ENCODE results near the gene SLC36A2. TPM values are rescaled to one million over a fixed set of nuclear protein-coding genes. Genes with fewer than 3 reads are reported as not detected.

SLC36A2 gene
- polyA plus RNA-seq, 1 experiment, result not detected

- Histone ChIP-seq H3K4me3 (ENCODE audit: low read depth, low read length) (no peak overlapping the region), H3K27me3 (ENCODE audit: control insufficient read depth, insufficient read depth, low read length) (no peaks in the 10 kb centered on the region), H3K36me3 (ENCODE audit: control insufficient read depth, insufficient read depth, low read length) (no peaks in the 10 kb centered on the region)
- DNase-seq (ENCODE audit: low read depth), result no peak
- no peak for TF ChIP-seq CTCF (IDR thresholded peaks at IDR 0.05; ENCODE audit: insufficient read depth, low read depth, low read length)
- POLR2A ChIA-PET, result no interaction called here
- CTCF ChIA-PET, result no interaction called here
Observed at GRCh38 chr5:151359391-151359790, 12.0 kb upstream of the SLC36A2 start.

GRCh38 chr5:151357792-151358191, 10.4 kb upstream of the SLC36A2 start:
- POLR2A ChIA-PET, result no interaction called here
- CTCF ChIA-PET, result no interaction called here
- Histone ChIP-seq H3K27me3 (ENCODE audit: control insufficient read depth, insufficient read depth, low read length) (no peaks in the 10 kb centered on the region; the same call in 1 of the 2 replicates), H3K36me3 (ENCODE audit: control insufficient read depth, insufficient read depth, low read length) (no peaks in the 10 kb centered on the region), H3K4me3 (ENCODE audit: low read depth, low read length) (no peak overlapping the region)
- no peak for DNase-seq (ENCODE audit: low read depth)
- TF ChIP-seq CTCF (IDR thresholded peaks at IDR 0.05; ENCODE audit: insufficient read depth, low read depth, low read length), result no peak

GRCh38 chr5:151357097-151357496, 9.7 kb upstream of the SLC36A2 start:
- Histone ChIP-seq H3K36me3 (ENCODE audit: control insufficient read depth, insufficient read depth, low read length) (no peaks in the 10 kb centered on the region), H3K4me3 (ENCODE audit: low read depth, low read length) (no peak overlapping the region), H3K27me3 (ENCODE audit: control insufficient read depth, insufficient read depth, low read length) (no peaks in the 10 kb centered on the region; the same call in none of the 2 replicates)
- no peak for TF ChIP-seq CTCF (IDR thresholded peaks at IDR 0.05; ENCODE audit: insufficient read depth, low read depth, low read length)
- POLR2A ChIA-PET, result no interaction called here
- CTCF ChIA-PET, result no interaction called here
- DNase-seq (ENCODE audit: low read depth), result no peak

GRCh38 chr5:151351671-151352070, 4.3 kb upstream of the SLC36A2 start:
- POLR2A ChIA-PET, result no interaction called here

GRCh38 chr5:151348789-151349188, 1.4 kb upstream of the SLC36A2 start:
- ChIA-PET CTCF (interaction anchor here (0.8 to 1.4 kb wide), 2 partner anchors 10 to 14 kb away, joined by 3 to 5 read pairs; no protein-coding TSS in a partner anchor), POLR2A (no interaction called here)
- Histone ChIP-seq H3K4me3 (ENCODE audit: low read depth, low read length) (no peak overlapping the region), H3K27me3 (ENCODE audit: control insufficient read depth, insufficient read depth, low read length) (peaks cover 7% of the 10 kb centered on the region), H3K36me3 (ENCODE audit: control insufficient read depth, insufficient read depth, low read length) (no peaks in the 10 kb centered on the region)
- no peak for DNase-seq (ENCODE audit: low read depth)
- no peak for TF ChIP-seq CTCF (IDR thresholded peaks at IDR 0.05; ENCODE audit: insufficient read depth, low read depth, low read length)

More at GRCh38 chr5:151351671-151352070, 4.3 kb upstream of the SLC36A2 start:
- no peak for DNase-seq (ENCODE audit: low read depth)
- H3K27me3 ChIP-seq (ENCODE audit: control insufficient read depth, insufficient read depth, low read length), result peaks cover 2% of the 10 kb centered on the region
- H3K4me3 ChIP-seq (ENCODE audit: low read depth, low read length), result no peak overlapping the region
- CTCF ChIA-PET, result no interaction called here
- no peak for TF ChIP-seq CTCF (IDR thresholded peaks at IDR 0.05; ENCODE audit: insufficient read depth, low read depth, low read length)
- H3K36me3 ChIP-seq (ENCODE audit: control insufficient read depth, insufficient read depth, low read length), result no peaks in the 10 kb centered on the region
